HepG2 (cell line): ENCODE results near the gene SPAG9. TPM values are rescaled to one million over a fixed set of nuclear protein-coding genes. Genes with fewer than 3 reads are reported as not detected.
A peak's percentile ranks its signal among the peaks of the same experiment; 100 is the strongest.

ENCODE experiments used
- CERS6 ChIP-seq: sonication (generic); formaldehyde crosslinking; IDR thresholded peaks from 2 replicates; pipeline ENCODE4 v1.5.0; 2020; ENCODE audit warnings: missing genetic modification reagents
- CHD4 ChIP-seq: fragments of 200-600 bp; sonication (generic); IDR thresholded peaks from 2 replicates; pipeline ENCODE4 v1.7.0; 2017; ENCODE audit warnings: mild to moderate bottlenecking, low read length, borderline replicate concordance
- ELF1 ChIP-seq: sonication (generic); formaldehyde crosslinking; IDR thresholded peaks from 2 replicates; pipeline ENCODE4 v1.4.0; 2020; ENCODE audit warnings: missing genetic modification reagents
- HIVEP1 ChIP-seq: sonication (generic); formaldehyde crosslinking; IDR thresholded peaks from 2 replicates; pipeline ENCODE4 v1.4.0; 2020; ENCODE audit warnings: mild to moderate bottlenecking, missing genetic modification reagents
- HOXA5 ChIP-seq: sonication (generic); formaldehyde crosslinking; IDR thresholded peaks from 2 replicates; pipeline ENCODE4 v1.4.0; 2020; ENCODE audit warnings: missing genetic modification reagents
- MIER3 ChIP-seq: IDR thresholded peaks from 2 replicates; pipeline ENCODE4 v1.6.1; 2016; ENCODE audit warnings: missing compliant biosample characterization, borderline replicate concordance
- NFYC ChIP-seq: IDR thresholded peaks from 2 replicates; pipeline ENCODE4 v1.6.1; 2016; ENCODE audit warnings: missing genetic modification reagents, missing compliant biosample characterization
- NKX3-1 ChIP-seq: sonication (generic); formaldehyde crosslinking; IDR thresholded peaks from 2 replicates; pipeline ENCODE4 v1.5.0; 2020; ENCODE audit warnings: missing genetic modification reagents
- SAFB2 ChIP-seq: sonication (generic); formaldehyde crosslinking; IDR thresholded peaks from 2 replicates; pipeline ENCODE4 v1.5.1; 2020; ENCODE audit warnings: missing genetic modification reagents, low read depth, mild to moderate bottlenecking, borderline replicate concordance
- THAP9 ChIP-seq: sonication (generic); formaldehyde crosslinking; IDR thresholded peaks from 2 replicates; pipeline ENCODE4; 2020; ENCODE audit warnings: missing genetic modification reagents, mild to moderate bottlenecking, borderline replicate concordance
- XBP1 ChIP-seq: sonication (generic); formaldehyde crosslinking; IDR thresholded peaks from 2 replicates; pipeline ENCODE4 v1.5.0; 2020; ENCODE audit warnings: missing genetic modification reagents
- ZMYM2 ChIP-seq: sonication (generic); formaldehyde crosslinking; IDR thresholded peaks from 2 replicates; pipeline ENCODE4 v1.8.0; 2022; ENCODE audit warnings: mild to moderate bottlenecking, missing genetic modification reagents
- ZNF3 ChIP-seq: IDR thresholded peaks from 2 replicates; pipeline ENCODE4 v1.7.0; 2017; ENCODE audit warnings: inconsistent platforms
- ZNF354B ChIP-seq: sonication (generic); formaldehyde crosslinking; IDR thresholded peaks from 2 replicates; pipeline ENCODE4 v1.8.0; 2022; ENCODE audit warnings: mild to moderate bottlenecking, missing genetic modification reagents
- ZNF660 ChIP-seq: sonication (generic); formaldehyde crosslinking; IDR thresholded peaks from 2 replicates; pipeline ENCODE4 v1.5.1; 2020; ENCODE audit warnings: mild to moderate bottlenecking, low read depth, missing genetic modification reagents, borderline replicate concordance
- ZSCAN20 ChIP-seq: sonication (generic); formaldehyde crosslinking; IDR thresholded peaks from 2 replicates; pipeline ENCODE4 v1.4.0; 2020; ENCODE audit warnings: missing genetic modification reagents, mild to moderate bottlenecking, borderline replicate concordance
- polyA plus RNA-seq, 8 experiments: library from polyadenylated mRNA; depleted of rRNA in 3 of 8; stranded (reverse) in 7 of 8; unstranded in 1 of 8; fragments of >200 nt; fragmentation: Illumina TruSeq in 4 of 8; extraction: Trizol in 4 of 8; gene quantifications; 2 replicates each; pipeline versions ENCODE4 v1.2.1 to v1.2.3, GENCODE V29; 2011 to 2016; ENCODE audit warnings: low read depth in 4 of 8, missing spikeins in 1 of 8, mixed read lengths in 1 of 8; ENCODE audit not compliant: insufficient read depth in 1 of 8
- total RNA-seq, 5 experiments: library from RNA; depleted of rRNA; stranded (reverse); fragments of >200 nt; fragmentation: Illumina TruSeq; extraction: Trizol; gene quantifications; 2 replicates each; pipeline ENCODE4 v1.2.3, GENCODE V29; 2016; ENCODE audit warnings: low read depth in 1 of 5
- TF ChIP-seq, protein P1 (sequence below): sonication (generic); formaldehyde crosslinking; IDR thresholded peaks from 2 replicates; pipeline ENCODE4 v1.5.0; 2020; ENCODE audit warnings: missing genetic modification reagents
- TF ChIP-seq, protein P2 (sequence below): sonication (generic); formaldehyde crosslinking; IDR thresholded peaks from 2 replicates; pipeline ENCODE4 v1.8.0; 2022; ENCODE audit warnings: mild to moderate bottlenecking, missing genetic modification reagents, borderline replicate concordance
- TF ChIP-seq, protein P3 (sequence below): sonication (generic); formaldehyde crosslinking; IDR thresholded peaks from 2 replicates; pipeline ENCODE4 v1.8.1; 2022; ENCODE audit warnings: low read depth, mild to moderate bottlenecking, missing genetic modification reagents

The SPAG9 gene
- total and polyA plus RNA-seq, 2 of the 13 experiments (the other 11 are each of a cell fraction or from before 2014, with no cell fraction given): 43.2 to 78.6 TPM

DNA sequence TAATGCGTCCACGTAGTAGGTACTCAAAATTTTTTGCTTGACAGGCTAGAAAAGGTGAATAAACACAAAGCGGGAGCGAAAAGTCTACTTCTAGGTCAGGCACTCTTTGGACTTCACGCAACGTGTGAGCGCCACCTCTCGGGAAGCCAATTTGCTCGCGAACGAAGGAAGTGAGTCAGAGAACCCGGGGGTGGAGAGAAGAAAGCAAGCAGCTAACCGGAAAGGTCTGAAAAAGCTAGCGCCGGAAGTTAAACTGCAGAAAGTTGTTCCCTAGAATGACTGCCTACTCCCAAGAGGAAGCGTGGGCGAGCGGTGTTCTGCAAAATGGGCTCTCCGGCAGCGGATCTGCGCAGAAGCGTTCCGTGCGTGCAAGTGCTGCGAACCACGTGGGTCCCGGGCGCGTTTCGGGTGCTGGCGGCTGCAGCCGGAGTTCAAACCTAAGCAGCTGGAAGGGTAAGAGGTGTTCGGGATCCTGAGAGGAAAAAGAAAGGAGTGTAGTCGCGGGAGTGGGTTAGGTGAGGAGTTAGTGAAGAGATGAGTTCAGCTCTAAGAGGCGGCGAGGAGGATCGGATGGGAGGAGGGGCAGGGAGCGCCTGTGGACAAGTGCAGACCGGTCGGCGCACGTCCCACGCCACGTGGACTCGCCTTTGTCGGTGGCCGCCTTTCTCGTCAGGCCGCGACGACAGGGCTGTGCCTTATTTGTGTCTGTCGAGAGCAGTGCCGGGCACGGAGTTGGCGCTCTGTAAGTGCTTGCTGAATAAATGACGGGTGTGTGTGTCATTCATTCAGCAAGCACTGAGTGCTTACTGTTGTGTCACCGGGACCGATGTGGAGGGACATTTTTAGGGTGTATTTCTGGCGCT, 32.8 kb upstream of the SPAG9 start, which contains the start of gene NME1 (continued):
- TF ChIP-seq SAFB2 (CRISPR knock-in tag) (peak; percentile 99), ELF1 (peak; percentile 91), ZSCAN20 (CRISPR knock-in tag) (peak; percentile 89; the same call in 1 of the 2 replicates), ZMYM2 (CRISPR knock-in tag) (peak; percentile 82; the same call in 1 of the 2 replicates), HOXA5 (peak; percentile 97), ZNF354B (peak; percentile 74; the same call in 1 of the 2 replicates), MIER3 (CRISPR knock-in tag) (peak; percentile 99), NFYC (CRISPR knock-in tag) (peak; percentile 72), CHD4 (peak; percentile 74; the same call in 1 of the 2 replicates), THAP9 (CRISPR knock-in tag) (peak; percentile 98), HIVEP1 (CRISPR knock-in tag) (peak; percentile 95), ZNF660 (CRISPR knock-in tag) (peak; percentile 60; the same call in 1 of the 2 replicates), ZNF3 (peak; percentile 81; the same call in 1 of the 2 replicates), XBP1 (CRISPR knock-in tag) (peak; percentile 87; the same call in 1 of the 2 replicates), NKX3-1 (CRISPR knock-in tag) (peak; percentile 98), CERS6 (no peak)
- TF ChIP-seq, protein P1, sequence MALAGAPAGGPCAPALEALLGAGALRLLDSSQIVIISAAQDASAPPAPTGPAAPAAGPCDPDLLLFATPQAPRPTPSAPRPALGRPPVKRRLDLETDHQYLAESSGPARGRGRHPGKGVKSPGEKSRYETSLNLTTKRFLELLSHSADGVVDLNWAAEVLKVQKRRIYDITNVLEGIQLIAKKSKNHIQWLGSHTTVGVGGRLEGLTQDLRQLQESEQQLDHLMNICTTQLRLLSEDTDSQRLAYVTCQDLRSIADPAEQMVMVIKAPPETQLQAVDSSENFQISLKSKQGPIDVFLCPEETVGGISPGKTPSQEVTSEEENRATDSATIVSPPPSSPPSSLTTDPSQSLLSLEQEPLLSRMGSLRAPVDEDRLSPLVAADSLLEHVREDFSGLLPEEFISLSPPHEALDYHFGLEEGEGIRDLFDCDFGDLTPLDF (CRISPR knock-in tag): peak; percentile 94
- TF ChIP-seq, protein P2, sequence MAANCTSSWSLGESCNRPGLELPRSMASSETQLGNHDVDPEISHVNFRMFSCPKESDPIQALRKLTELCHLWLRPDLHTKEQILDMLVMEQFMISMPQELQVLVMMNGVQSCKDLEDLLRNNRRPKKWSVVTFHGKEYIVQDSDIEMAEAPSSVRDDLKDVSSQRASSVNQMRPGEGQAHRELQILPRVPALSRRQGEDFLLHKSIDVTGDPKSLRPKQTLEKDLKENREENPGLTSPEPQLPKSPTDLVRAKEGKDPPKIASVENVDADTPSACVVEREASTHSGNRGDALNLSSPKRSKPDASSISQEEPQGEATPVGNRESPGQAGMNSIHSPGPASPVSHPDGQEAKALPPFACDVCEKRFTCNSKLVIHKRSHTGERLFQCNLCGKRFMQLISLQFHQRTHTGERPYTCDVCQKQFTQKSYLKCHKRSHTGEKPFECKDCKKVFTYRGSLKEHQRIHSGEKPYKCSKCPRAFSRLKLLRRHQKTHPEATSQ (CRISPR knock-in tag): peak; percentile 86; the same call in 1 of the 2 replicates
- TF ChIP-seq, protein P3, sequence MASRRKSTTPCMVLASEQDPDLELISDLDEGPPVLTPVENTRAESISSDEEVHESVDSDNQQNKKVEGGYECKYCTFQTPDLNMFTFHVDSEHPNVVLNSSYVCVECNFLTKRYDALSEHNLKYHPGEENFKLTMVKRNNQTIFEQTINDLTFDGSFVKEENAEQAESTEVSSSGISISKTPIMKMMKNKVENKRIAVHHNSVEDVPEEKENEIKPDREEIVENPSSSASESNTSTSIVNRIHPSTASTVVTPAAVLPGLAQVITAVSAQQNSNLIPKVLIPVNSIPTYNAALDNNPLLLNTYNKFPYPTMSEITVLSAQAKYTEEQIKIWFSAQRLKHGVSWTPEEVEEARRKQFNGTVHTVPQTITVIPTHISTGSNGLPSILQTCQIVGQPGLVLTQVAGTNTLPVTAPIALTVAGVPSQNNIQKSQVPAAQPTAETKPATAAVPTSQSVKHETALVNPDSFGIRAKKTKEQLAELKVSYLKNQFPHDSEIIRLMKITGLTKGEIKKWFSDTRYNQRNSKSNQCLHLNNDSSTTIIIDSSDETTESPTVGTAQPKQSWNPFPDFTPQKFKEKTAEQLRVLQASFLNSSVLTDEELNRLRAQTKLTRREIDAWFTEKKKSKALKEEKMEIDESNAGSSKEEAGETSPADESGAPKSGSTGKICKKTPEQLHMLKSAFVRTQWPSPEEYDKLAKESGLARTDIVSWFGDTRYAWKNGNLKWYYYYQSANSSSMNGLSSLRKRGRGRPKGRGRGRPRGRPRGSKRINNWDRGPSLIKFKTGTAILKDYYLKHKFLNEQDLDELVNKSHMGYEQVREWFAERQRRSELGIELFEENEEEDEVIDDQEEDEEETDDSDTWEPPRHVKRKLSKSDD (CRISPR knock-in tag): 0 out of 2 replicates have a peak, but pooled peaks have one; percentile 10
